ENCODE results near the gene DDX54.

DNA sequence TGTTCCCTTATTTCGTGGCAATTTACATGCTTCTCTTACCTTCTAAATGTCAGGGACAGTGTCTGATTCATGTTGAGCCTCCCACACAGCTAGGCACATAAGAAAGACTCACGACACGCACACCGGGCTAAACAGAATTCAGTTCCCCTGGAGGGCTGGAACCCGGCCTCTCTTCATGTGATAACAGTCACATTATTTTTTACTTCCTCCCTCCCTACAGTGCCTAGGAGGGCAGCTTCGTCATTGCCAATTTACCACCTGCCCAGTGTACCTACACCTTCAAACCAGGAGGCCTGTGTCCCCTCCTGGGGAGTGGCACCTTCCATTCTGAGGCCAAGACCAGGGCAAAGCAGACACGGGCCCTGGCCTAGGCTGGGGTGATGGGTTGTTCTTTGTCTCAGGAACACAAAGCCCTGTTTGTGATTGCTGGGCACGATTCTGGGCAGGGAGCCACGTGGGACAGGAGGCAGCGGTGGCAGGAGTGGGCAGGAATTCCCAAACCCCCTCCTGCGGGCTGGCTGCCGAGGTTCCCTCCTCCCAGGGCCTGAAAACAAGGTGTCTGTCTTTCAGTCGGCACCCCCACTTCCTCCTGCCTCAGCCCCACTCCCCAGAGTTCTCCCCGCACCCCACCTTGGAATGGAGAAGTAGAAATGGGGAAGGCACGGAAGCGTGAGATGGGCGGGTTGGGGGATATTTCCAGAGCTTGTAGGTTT lies 42.9 kb downstream of the DDX54 start:
- TF ChIP-seq POLR2AphosphoS5 (IDR thresholded peaks at IDR 0.05): no peak
- TF ChIP-seq, protein P1, sequence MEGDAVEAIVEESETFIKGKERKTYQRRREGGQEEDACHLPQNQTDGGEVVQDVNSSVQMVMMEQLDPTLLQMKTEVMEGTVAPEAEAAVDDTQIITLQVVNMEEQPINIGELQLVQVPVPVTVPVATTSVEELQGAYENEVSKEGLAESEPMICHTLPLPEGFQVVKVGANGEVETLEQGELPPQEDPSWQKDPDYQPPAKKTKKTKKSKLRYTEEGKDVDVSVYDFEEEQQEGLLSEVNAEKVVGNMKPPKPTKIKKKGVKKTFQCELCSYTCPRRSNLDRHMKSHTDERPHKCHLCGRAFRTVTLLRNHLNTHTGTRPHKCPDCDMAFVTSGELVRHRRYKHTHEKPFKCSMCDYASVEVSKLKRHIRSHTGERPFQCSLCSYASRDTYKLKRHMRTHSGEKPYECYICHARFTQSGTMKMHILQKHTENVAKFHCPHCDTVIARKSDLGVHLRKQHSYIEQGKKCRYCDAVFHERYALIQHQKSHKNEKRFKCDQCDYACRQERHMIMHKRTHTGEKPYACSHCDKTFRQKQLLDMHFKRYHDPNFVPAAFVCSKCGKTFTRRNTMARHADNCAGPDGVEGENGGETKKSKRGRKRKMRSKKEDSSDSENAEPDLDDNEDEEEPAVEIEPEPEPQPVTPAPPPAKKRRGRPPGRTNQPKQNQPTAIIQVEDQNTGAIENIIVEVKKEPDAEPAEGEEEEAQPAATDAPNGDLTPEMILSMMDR (IDR thresholded peaks at IDR 0.05): no peak

Data from suprapubic skin (tissue), 3 donors.